Fibroblast of lung (primary cell): ENCODE measurements around the gene SDE2. TPM values are rescaled to one million over a fixed set of nuclear protein-coding genes. Genes with fewer than 3 reads are reported as not detected.
"Not testable (repeated sequence)": the region's sequence is repeated elsewhere in the genome, so short reads cannot be mapped to it uniquely, and the experiment has no call there.

Experiments used
- DNase-seq, 2 donors: peaks; one replicate each; pipeline versions ENCODE4 v3.0.0 to v3.0.0-alpha.2; 2010; ENCODE audit warnings: low read depth in 2 of 2
- H2AFZ ChIP-seq: 2 replicates; pipeline ENCODE4 v1.5.1; 2012; ENCODE audit warnings: low read length, control low read depth, inconsistent platforms
- H3K27ac ChIP-seq: 2 replicates; pipeline ENCODE4 v1.5.1; 2011; ENCODE audit warnings: low read length, control low read depth; ENCODE audit not compliant: insufficient read depth
- H3K27me3 ChIP-seq: 2 replicates; pipeline ENCODE4 v1.5.1; 2011; ENCODE audit warnings: mild to moderate bottlenecking, low read length; ENCODE audit not compliant: control insufficient read depth, insufficient read depth
- H3K36me3 ChIP-seq: 2 replicates; pipeline ENCODE4 v1.5.1; 2011; ENCODE audit warnings: low read length; ENCODE audit not compliant: control insufficient read depth, insufficient read depth
- H3K4me1 ChIP-seq: 2 replicates; pipeline ENCODE4 v1.5.1; 2011; ENCODE audit warnings: low read length; ENCODE audit not compliant: control insufficient read depth, insufficient read depth; ENCODE audit errors: extremely low read depth
- H3K4me2 ChIP-seq: 2 replicates; pipeline ENCODE4 v1.5.1; 2011; ENCODE audit warnings: low read length, control low read depth; ENCODE audit not compliant: insufficient read depth; ENCODE audit errors: extremely low read depth
- H3K4me3 ChIP-seq, 4 experiments: fragments of 200-600 bp in 1 of 4; sonication (generic) in 1 of 4; replicated peaks in 1 of 4; 2 replicates each; pipeline ENCODE4 v1.5.1; 2011 to 2016; ENCODE audit warnings: low read length in 4 of 4, low read depth in 3 of 4, mild to moderate bottlenecking in 3 of 4, control low read depth in 2 of 4, inconsistent platforms in 1 of 4, mixed read lengths in 1 of 4; ENCODE audit not compliant: insufficient read depth in 1 of 4; ENCODE audit errors: control extremely low read depth in 1 of 4
- H3K79me2 ChIP-seq: 2 replicates; pipeline ENCODE4 v1.5.1; 2012; ENCODE audit warnings: mild to moderate bottlenecking, low read length, inconsistent platforms; ENCODE audit not compliant: control insufficient read depth, insufficient read depth
- H3K9ac ChIP-seq: 2 replicates; pipeline ENCODE4 v1.5.1; 2011; ENCODE audit warnings: mild to moderate bottlenecking, low read length, control low read depth; ENCODE audit not compliant: insufficient read depth
- H3K9me3 ChIP-seq: 2 replicates; pipeline ENCODE4 v1.5.1; 2012; ENCODE audit warnings: low read depth, low read length; ENCODE audit not compliant: control insufficient read depth, insufficient read depth
- H4K20me1 ChIP-seq: 2 replicates; pipeline ENCODE4 v1.5.1; 2011; ENCODE audit warnings: low read length; ENCODE audit not compliant: control insufficient read depth, insufficient read depth; ENCODE audit errors: extremely low read depth
- CTCF ChIP-seq, 2 donors: IDR thresholded peaks in 1 of 2; conservative IDR thresholded peaks in 1 of 2; 1 replicate in 1 of 2; 2 replicates in 1 of 2; pipeline ENCODE4 v1.5.1; 2011 to 2012; ENCODE audit warnings: low read length in 2 of 2, control low read depth in 1 of 2, inconsistent platforms in 1 of 2, low read depth in 1 of 2, mild to moderate bottlenecking in 1 of 2
- EZH2 ChIP-seq: IDR thresholded peaks from 2 replicates; pipeline ENCODE4 v1.5.1; 2012; ENCODE audit warnings: low read length, control low read depth, mild to moderate bottlenecking; ENCODE audit errors: missing control alignments
- polyA plus RNA-seq, 2 donors: library from polyadenylated mRNA; depleted of rRNA in 1 of 2; stranded (reverse) in 1 of 2; unstranded in 1 of 2; fragments of >200 nt; gene quantifications; 2 replicates each; pipeline ENCODE4 v1.2.1, GENCODE V29; 2011 to 2012; ENCODE audit warnings: missing spikeins in 1 of 2
- total RNA-seq: library from RNA; depleted of rRNA; stranded (reverse); fragments of >200 nt; gene quantifications from 2 replicates; pipeline ENCODE4 v1.2.1, GENCODE V29; 2014

The SDE2 gene
- total and polyA plus RNA-seq, 2 donors (not counting 1 experiment from before 2014, with no cell fraction given) = 17.2 to 25.8 TPM

GRCh38 chr1:226019572-226019971, 20.4 kb upstream of the SDE2 start:
- no peaks in the 10 kb centered on the region for H3K36me3 ChIP-seq
- no peak overlapping the region for H3K9ac ChIP-seq
- H3K4me2 ChIP-seq = no peak overlapping the region
- no peaks in the 10 kb centered on the region for H3K27me3 ChIP-seq
- no peak for DNase-seq
- no peaks in the 10 kb centered on the region for H3K9me3 ChIP-seq
- no peaks in the 10 kb centered on the region for H3K4me1 ChIP-seq
- no peak overlapping the region for H2AFZ ChIP-seq
- no peaks in the 10 kb centered on the region for H4K20me1 ChIP-seq
- H3K79me2 ChIP-seq = no peaks in the 10 kb centered on the region
- H3K27ac ChIP-seq = no peak overlapping the region
- TF ChIP-seq EZH2 (no peak), CTCF (conservative IDR thresholded peaks at IDR 0.05 in 1 of 2, IDR thresholded peaks at IDR 0.05 in 1 of 2; ENCODE audit: low read depth in 1 of 2, low read length in 2 of 2) (no peak)
- H3K4me3 ChIP-seq = no peak overlapping the region

GRCh38 chr1:226017070-226017469, 17.9 kb upstream of the SDE2 start:
- H2AFZ ChIP-seq = no peak overlapping the region
- peaks cover 5% of the 10 kb centered on the region for H3K27me3 ChIP-seq
- H3K79me2 ChIP-seq = no peaks in the 10 kb centered on the region
- TF ChIP-seq CTCF (conservative IDR thresholded peaks at IDR 0.05 in 1 of 2, IDR thresholded peaks at IDR 0.05 in 1 of 2; ENCODE audit: low read depth in 1 of 2, low read length in 2 of 2) = no peak
- TF ChIP-seq EZH2 = no peak
- no peak overlapping the region for H3K4me3 ChIP-seq
- no peaks in the 10 kb centered on the region for H3K36me3 ChIP-seq
- no peaks in the 10 kb centered on the region for H4K20me1 ChIP-seq
- no peak overlapping the region for H3K27ac ChIP-seq
- H3K9ac ChIP-seq = no peak overlapping the region
- H3K4me2 ChIP-seq = no peak overlapping the region
- no peak for DNase-seq
- H3K4me1 ChIP-seq = no peaks in the 10 kb centered on the region
- no peaks in the 10 kb centered on the region for H3K9me3 ChIP-seq

- peaks cover 9% of the 10 kb centered on the region for H3K27me3 ChIP-seq
- no peaks in the 10 kb centered on the region for H4K20me1 ChIP-seq
- no peaks in the 10 kb centered on the region for H3K36me3 ChIP-seq
- no peak overlapping the region for H3K9ac ChIP-seq
- no peaks in the 10 kb centered on the region for H3K9me3 ChIP-seq
- TF ChIP-seq CTCF (conservative IDR thresholded peaks at IDR 0.05 in 1 of 2, IDR thresholded peaks at IDR 0.05 in 1 of 2; ENCODE audit: low read depth in 1 of 2, low read length in 2 of 2) (no peak), EZH2 (no peak)
- no peak for DNase-seq
- H3K4me1 ChIP-seq = no peaks in the 10 kb centered on the region
- no peak overlapping the region for H3K27ac ChIP-seq
- H3K4me2 ChIP-seq = no peak overlapping the region
- H3K4me3 ChIP-seq = no peak overlapping the region
- H2AFZ ChIP-seq = no peak overlapping the region
- no peaks in the 10 kb centered on the region for H3K79me2 ChIP-seq
These were observed 10.5 kb upstream of the SDE2 start for GRCh38 chr1:226009650-226010044.

- H4K20me1 ChIP-seq, H3K9me3 ChIP-seq, DNase-seq, H3K4me2 ChIP-seq, H3K4me3 ChIP-seq, H3K36me3 ChIP-seq, H3K4me1 ChIP-seq, H3K79me2 ChIP-seq, H2AFZ ChIP-seq, H3K27me3 ChIP-seq, H3K27ac ChIP-seq, H3K9ac ChIP-seq: not testable (repeated sequence)
These were observed 8.2 kb upstream of the SDE2 start for GRCh38 chr1:226007126-226007892.
